H54 (cell line): ENCODE results near the gene LIN7B.
"Not testable (repeated sequence)": the region's sequence is repeated elsewhere in the genome, so short reads cannot be mapped to it uniquely, and the experiment has no call there.

Experiments used
- DNase-seq: peaks from one replicate; pipeline ENCODE4 v3.0.0; 2011; ENCODE audit warnings: low spot score, mixed read lengths; ENCODE audit not compliant: insufficient read length
- FAIRE-seq: peaks from 3 replicates; lab custom pipeline; 2011; peaks lifted over from hg19 to GRCh38; lab: Jason Lieb, UNC
- POLR2A ChIP-seq: IDR thresholded peaks from 2 replicates; pipeline ENCODE4 v1.6.1; 2011; ENCODE audit warnings: low read depth, mild to moderate bottlenecking, low read length

Gene LIN7B

GRCh38 chr19:49119411-49120324 is 5.5 kb downstream of the LIN7B start, which contains the start of gene PPFIA3:
Gene PPFIA3 (plus strand): TSS chr19:49119544. CDS start chr19:49127874, 8,330 bp downstream.
- FAIRE-seq = no peak
- TF ChIP-seq POLR2A = no peak
- DNase-seq = peak; percentile 57

GRCh38 chr19:49120325-49120683 is 6.1 kb downstream of the LIN7B start:
- DNase-seq = no peak
- no peak for FAIRE-seq
- no peak for TF ChIP-seq POLR2A

GRCh38 chr19:49120868-49121267 is 6.7 kb downstream of the LIN7B start:
- FAIRE-seq = no peak
- DNase-seq = no peak
- TF ChIP-seq POLR2A = no peak

GRCh38 chr19:49121841-49122240 is 7.7 kb downstream of the LIN7B start:
- DNase-seq, FAIRE-seq: not testable (repeated sequence)

- FAIRE-seq, DNase-seq: not testable (repeated sequence)
These were observed 9.1 kb downstream of the LIN7B start for GRCh38 chr19:49123285-49123684.

- FAIRE-seq = no peak
- DNase-seq = no peak
- TF ChIP-seq POLR2A = no peak
These were observed 11.0 kb downstream of the LIN7B start for GRCh38 chr19:49125025-49125731.

- DNase-seq (no peak), FAIRE-seq (no peak)
- no peak for TF ChIP-seq POLR2A
These were observed 12.4 kb downstream of the LIN7B start for GRCh38 chr19:49126575-49126974.

GRCh38 chr19:49127225-49127624 is 13.1 kb downstream of the LIN7B start:
- not testable (repeated sequence) for DNase-seq, FAIRE-seq

- DNase-seq = peak; percentile 90
- TF ChIP-seq POLR2A = peak; percentile 18; the same call in 1 of the 2 replicates
- peak; percentile 30 for FAIRE-seq
These were observed 13.7 kb downstream of the LIN7B start for GRCh38 chr19:49127674-49128544.

- FAIRE-seq (no peak), DNase-seq (no peak)
- TF ChIP-seq POLR2A = no peak
These were observed 14.5 kb downstream of the LIN7B start for GRCh38 chr19:49128545-49129237.

GRCh38 chr19:49129238-49129583 is 15.0 kb downstream of the LIN7B start:
- FAIRE-seq = no peak
- no peak for DNase-seq
- TF ChIP-seq POLR2A = no peak

- FAIRE-seq = no peak
These were observed 16.2 kb downstream of the LIN7B start for GRCh38 chr19:49130325-49130724.

GRCh38 chr19:49132974-49133609 is 18.9 kb downstream of the LIN7B start:
- TF ChIP-seq POLR2A = no peak
- DNase-seq (no peak), FAIRE-seq (no peak)

More at GRCh38 chr19:49130325-49130724, 16.2 kb downstream of the LIN7B start:
- DNase-seq = no peak
- TF ChIP-seq POLR2A = no peak
